GM23338 (cell line): ENCODE data around the gene KDM4B. TPM values are rescaled to one million over a fixed set of nuclear protein-coding genes. Genes with fewer than 3 reads are reported as not detected.

Experiments used
- ATAC-seq: fragments of 200-7000 bp; cut with Tn5 transposase; 3 replicates; pipeline ENCODE4 v1.9.1; 2020
- DNase-seq: peaks from one replicate; pipeline ENCODE4 v3.0.0-alpha.2; 2015; ENCODE audit warnings: low spot score
- H2AFZ ChIP-seq: fragments of 200-600 bp; sonication (generic); 2 replicates; pipeline ENCODE4 v1.8.0; 2016; ENCODE audit warnings: antibody characterized with exemption, mild to moderate bottlenecking, moderate library complexity
- H3F3A ChIP-seq: fragments of 200-600 bp; sonication (generic); replicated peaks from 2 replicates; pipeline ENCODE4 v1.8.0; 2017; ENCODE audit warnings: antibody characterized with exemption, mixed run types, low read depth
- H3K27ac ChIP-seq: fragments of 200-600 bp; sonication (generic); 2 replicates; pipeline ENCODE4 v1.6.1; 2016; ENCODE audit warnings: low read depth
- H3K27me3 ChIP-seq: fragments of 200-600 bp; sonication (generic); 2 replicates; pipeline ENCODE4 v1.8.0; 2016; ENCODE audit warnings: mild to moderate bottlenecking, mixed run types, moderate library complexity; ENCODE audit not compliant: insufficient read depth
- H3K36me3 ChIP-seq: fragments of 200-600 bp; sonication (generic); 2 replicates; pipeline ENCODE4 v1.8.0; 2016; ENCODE audit warnings: mild to moderate bottlenecking; ENCODE audit not compliant: insufficient read depth
- H3K4me1 ChIP-seq: fragments of 200-600 bp; sonication (generic); 2 replicates; pipeline ENCODE4 v1.8.0; 2016; ENCODE audit warnings: mild to moderate bottlenecking, moderate library complexity; ENCODE audit not compliant: insufficient read depth
- H3K4me2 ChIP-seq: fragments of 200-600 bp; sonication (generic); 2 replicates; pipeline ENCODE4 v1.7.1; 2017; ENCODE audit warnings: mixed run types
- H3K4me3 ChIP-seq: fragments of 200-600 bp; sonication (generic); 2 replicates; pipeline ENCODE4 v1.6.1; 2016; ENCODE audit warnings: mixed run types
- H3K79me2 ChIP-seq: fragments of 200-600 bp; sonication (generic); replicated peaks from 2 replicates; pipeline ENCODE4 v1.8.0; 2017; ENCODE audit warnings: mild to moderate bottlenecking; ENCODE audit not compliant: insufficient read depth
- H3K9me2 ChIP-seq: fragments of 200-600 bp; sonication (generic); 2 replicates; pipeline ENCODE4 v1.8.0; 2017; ENCODE audit not compliant: insufficient read depth
- H4K20me1 ChIP-seq: fragments of 200-600 bp; sonication (generic); replicated peaks from 2 replicates; pipeline ENCODE4 v1.8.0; 2017; ENCODE audit warnings: mild to moderate bottlenecking; ENCODE audit not compliant: insufficient read depth
- H3K27ac Mint-ChIP-seq: 2 replicates; pipeline ENCODE4 v1.8.0; 2020; ENCODE audit warnings: inconsistent platforms, mild to moderate bottlenecking, moderate library complexity, mixed read lengths
- H3K27me3 Mint-ChIP-seq: 3 replicates; pipeline ENCODE4 v1.8.0; 2022; ENCODE audit warnings: low read depth, mild to moderate bottlenecking, moderate library complexity, mixed read lengths, inconsistent platforms; ENCODE audit not compliant: insufficient read depth, poor library complexity
- H3K36me3 Mint-ChIP-seq: 3 replicates; pipeline ENCODE4 v1.8.0; 2021; ENCODE audit warnings: low read depth, mild to moderate bottlenecking, inconsistent platforms, moderate library complexity, mixed read lengths
- H3K4me1 Mint-ChIP-seq: 3 replicates; pipeline ENCODE4 v1.8.0; 2020; ENCODE audit warnings: mild to moderate bottlenecking, inconsistent platforms, mixed read lengths
- H3K4me3 Mint-ChIP-seq: 3 replicates; pipeline ENCODE4 v1.8.0; 2021; ENCODE audit warnings: moderate library complexity, mild to moderate bottlenecking, inconsistent platforms, mixed read lengths
- H3K9me3 Mint-ChIP-seq: 3 replicates; pipeline ENCODE4 v1.8.0; 2020; ENCODE audit warnings: moderate library complexity, mild to moderate bottlenecking, inconsistent platforms, mixed read lengths
- CREB1 ChIP-seq: fragments of 250-450 bp; sonication (Bioruptor Pico); IDR thresholded peaks from 2 replicates; pipeline ENCODE4 v1.5.0; 2020; ENCODE audit warnings: low read depth, mild to moderate bottlenecking, moderate library complexity
- EZH2 ChIP-seq: fragments of 200-600 bp; sonication (generic); IDR thresholded peaks from one replicate; pipeline ENCODE4 v1.8.0; 2017; ENCODE audit warnings: antibody characterized with exemption, mild to moderate bottlenecking, low read depth; ENCODE audit not compliant: unreplicated experiment
- EZH2phosphoT487 ChIP-seq: fragments of 200-600 bp; sonication (generic); IDR thresholded peaks from one replicate; pipeline ENCODE4 v1.8.1; 2018; ENCODE audit warnings: antibody characterized with exemption; ENCODE audit not compliant: unreplicated experiment
- JUNB ChIP-seq: IDR thresholded peaks from one replicate; pipeline ENCODE4 v1.6.1; 2016; ENCODE audit warnings: antibody characterized with exemption; ENCODE audit not compliant: unreplicated experiment
- NANOG ChIP-seq: IDR thresholded peaks from 2 replicates; pipeline ENCODE4 v1.6.1; 2016; ENCODE audit warnings: antibody characterized with exemption, borderline replicate concordance
- POLR2AphosphoS5 ChIP-seq: IDR thresholded peaks from 2 replicates; pipeline ENCODE4 v1.6.1; 2016; ENCODE audit warnings: antibody characterized with exemption, low read depth
- STAT1 ChIP-seq: IDR thresholded peaks from one replicate; pipeline ENCODE4 v1.6.1; 2016; ENCODE audit warnings: antibody characterized with exemption; ENCODE audit not compliant: unreplicated experiment
- ZNF114 ChIP-seq: fragments of 250-450 bp; sonication (Bioruptor Pico); IDR thresholded peaks from 2 replicates; pipeline ENCODE4 v1.5.0; 2020; ENCODE audit warnings: mild to moderate bottlenecking, moderate library complexity
- ZNF331 ChIP-seq: fragments of 250-450 bp; sonication (Bioruptor Pico); IDR thresholded peaks from 2 replicates; pipeline ENCODE4 v1.5.0; 2020; ENCODE audit warnings: low read depth, mild to moderate bottlenecking, moderate library complexity
- polyA plus RNA-seq: library from polyadenylated mRNA; unstranded; fragments of >200 nt; fragmentation: Nextera tagmentation; extraction: Ambion mirVana; gene quantifications from 2 replicates; pipeline ENCODE4 v1.2.1, GENCODE V29; 2016
- total RNA-seq: library from RNA; depleted of rRNA; stranded (reverse); fragments of >200 nt; shearing (Covaris generic); gene quantifications from 2 replicates; pipeline ENCODE4 v1.2.3, GENCODE V29; 2014
- TF ChIP-seq, protein P1 (sequence below), 2 experiments: fragments of 200-600 bp in 1 of 2; sonication (generic) in 1 of 2; conservative IDR thresholded peaks; 2 replicates each; pipeline versions ENCODE4 v1.5.1 to v1.6.1; 2016 to 2017; ENCODE audit warnings: antibody characterized with exemption in 2 of 2, low read depth in 2 of 2, mild to moderate bottlenecking in 2 of 2, moderate library complexity in 1 of 2
- TF ChIP-seq, protein P2 (sequence below): IDR thresholded peaks from 2 replicates; pipeline ENCODE4 v1.6.1; 2016; ENCODE audit warnings: antibody characterized with exemption
- TF ChIP-seq, protein P3 (sequence below): fragments of 250-450 bp; sonication (Bioruptor Pico); IDR thresholded peaks from 2 replicates; pipeline ENCODE4 v1.5.0; 2020; ENCODE audit warnings: mild to moderate bottlenecking, moderate library complexity
- TF ChIP-seq, protein P4 (sequence below): IDR thresholded peaks from one replicate; pipeline ENCODE4 v1.6.1; 2018; ENCODE audit warnings: antibody characterized with exemption; ENCODE audit not compliant: unreplicated experiment

Gene KDM4B
- total and polyA plus RNA-seq, 2 experiments from 2014 or later, result 9.1 to 27.6 TPM

DNA sequence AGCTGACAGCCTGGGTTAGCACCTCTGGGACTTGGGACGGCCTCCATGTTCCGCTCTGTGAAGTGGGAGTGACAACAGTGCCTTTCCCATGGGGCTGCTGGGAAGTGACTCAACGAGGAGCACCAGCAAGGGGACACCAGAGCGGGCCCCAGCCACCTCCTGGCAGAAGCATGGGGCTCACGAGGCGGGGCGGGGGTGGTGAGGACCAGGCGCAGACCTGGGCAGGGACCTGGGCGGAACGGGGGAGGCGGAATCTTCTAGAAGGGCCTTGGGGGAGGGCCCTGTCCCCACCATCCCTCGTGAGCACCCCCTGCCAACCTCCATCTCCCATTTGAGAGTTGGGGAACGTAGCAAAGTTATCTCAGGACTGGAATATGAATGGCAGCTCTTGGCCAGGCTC, 37.9 kb downstream of the KDM4B start:
- no peaks in the 10 kb centered on the region; the same call in 2 of the 3 replicates for H3K4me1 Mint-ChIP-seq

More for the DNA sequence above, 37.9 kb downstream of the KDM4B start:
- H3F3A ChIP-seq, result no peaks in the 10 kb centered on the region
- TF ChIP-seq EZH2 (no peak), CREB1 (CRISPR knock-in tag) (no peak), EZH2phosphoT487 (no peak), POLR2AphosphoS5 (no peak), ZNF114 (no peak), NANOG (no peak), STAT1 (no peak), JUNB (no peak), ZNF331 (CRISPR knock-in tag) (no peak)
- TF ChIP-seq, protein P1, sequence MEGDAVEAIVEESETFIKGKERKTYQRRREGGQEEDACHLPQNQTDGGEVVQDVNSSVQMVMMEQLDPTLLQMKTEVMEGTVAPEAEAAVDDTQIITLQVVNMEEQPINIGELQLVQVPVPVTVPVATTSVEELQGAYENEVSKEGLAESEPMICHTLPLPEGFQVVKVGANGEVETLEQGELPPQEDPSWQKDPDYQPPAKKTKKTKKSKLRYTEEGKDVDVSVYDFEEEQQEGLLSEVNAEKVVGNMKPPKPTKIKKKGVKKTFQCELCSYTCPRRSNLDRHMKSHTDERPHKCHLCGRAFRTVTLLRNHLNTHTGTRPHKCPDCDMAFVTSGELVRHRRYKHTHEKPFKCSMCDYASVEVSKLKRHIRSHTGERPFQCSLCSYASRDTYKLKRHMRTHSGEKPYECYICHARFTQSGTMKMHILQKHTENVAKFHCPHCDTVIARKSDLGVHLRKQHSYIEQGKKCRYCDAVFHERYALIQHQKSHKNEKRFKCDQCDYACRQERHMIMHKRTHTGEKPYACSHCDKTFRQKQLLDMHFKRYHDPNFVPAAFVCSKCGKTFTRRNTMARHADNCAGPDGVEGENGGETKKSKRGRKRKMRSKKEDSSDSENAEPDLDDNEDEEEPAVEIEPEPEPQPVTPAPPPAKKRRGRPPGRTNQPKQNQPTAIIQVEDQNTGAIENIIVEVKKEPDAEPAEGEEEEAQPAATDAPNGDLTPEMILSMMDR (conservative IDR thresholded peaks at IDR 0.05; ENCODE audit: low read depth in 2 of 2), result no peak
- TF ChIP-seq, protein P2, sequence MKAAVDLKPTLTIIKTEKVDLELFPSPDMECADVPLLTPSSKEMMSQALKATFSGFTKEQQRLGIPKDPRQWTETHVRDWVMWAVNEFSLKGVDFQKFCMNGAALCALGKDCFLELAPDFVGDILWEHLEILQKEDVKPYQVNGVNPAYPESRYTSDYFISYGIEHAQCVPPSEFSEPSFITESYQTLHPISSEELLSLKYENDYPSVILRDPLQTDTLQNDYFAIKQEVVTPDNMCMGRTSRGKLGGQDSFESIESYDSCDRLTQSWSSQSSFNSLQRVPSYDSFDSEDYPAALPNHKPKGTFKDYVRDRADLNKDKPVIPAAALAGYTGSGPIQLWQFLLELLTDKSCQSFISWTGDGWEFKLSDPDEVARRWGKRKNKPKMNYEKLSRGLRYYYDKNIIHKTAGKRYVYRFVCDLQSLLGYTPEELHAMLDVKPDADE, result no peak
- TF ChIP-seq, protein P3, sequence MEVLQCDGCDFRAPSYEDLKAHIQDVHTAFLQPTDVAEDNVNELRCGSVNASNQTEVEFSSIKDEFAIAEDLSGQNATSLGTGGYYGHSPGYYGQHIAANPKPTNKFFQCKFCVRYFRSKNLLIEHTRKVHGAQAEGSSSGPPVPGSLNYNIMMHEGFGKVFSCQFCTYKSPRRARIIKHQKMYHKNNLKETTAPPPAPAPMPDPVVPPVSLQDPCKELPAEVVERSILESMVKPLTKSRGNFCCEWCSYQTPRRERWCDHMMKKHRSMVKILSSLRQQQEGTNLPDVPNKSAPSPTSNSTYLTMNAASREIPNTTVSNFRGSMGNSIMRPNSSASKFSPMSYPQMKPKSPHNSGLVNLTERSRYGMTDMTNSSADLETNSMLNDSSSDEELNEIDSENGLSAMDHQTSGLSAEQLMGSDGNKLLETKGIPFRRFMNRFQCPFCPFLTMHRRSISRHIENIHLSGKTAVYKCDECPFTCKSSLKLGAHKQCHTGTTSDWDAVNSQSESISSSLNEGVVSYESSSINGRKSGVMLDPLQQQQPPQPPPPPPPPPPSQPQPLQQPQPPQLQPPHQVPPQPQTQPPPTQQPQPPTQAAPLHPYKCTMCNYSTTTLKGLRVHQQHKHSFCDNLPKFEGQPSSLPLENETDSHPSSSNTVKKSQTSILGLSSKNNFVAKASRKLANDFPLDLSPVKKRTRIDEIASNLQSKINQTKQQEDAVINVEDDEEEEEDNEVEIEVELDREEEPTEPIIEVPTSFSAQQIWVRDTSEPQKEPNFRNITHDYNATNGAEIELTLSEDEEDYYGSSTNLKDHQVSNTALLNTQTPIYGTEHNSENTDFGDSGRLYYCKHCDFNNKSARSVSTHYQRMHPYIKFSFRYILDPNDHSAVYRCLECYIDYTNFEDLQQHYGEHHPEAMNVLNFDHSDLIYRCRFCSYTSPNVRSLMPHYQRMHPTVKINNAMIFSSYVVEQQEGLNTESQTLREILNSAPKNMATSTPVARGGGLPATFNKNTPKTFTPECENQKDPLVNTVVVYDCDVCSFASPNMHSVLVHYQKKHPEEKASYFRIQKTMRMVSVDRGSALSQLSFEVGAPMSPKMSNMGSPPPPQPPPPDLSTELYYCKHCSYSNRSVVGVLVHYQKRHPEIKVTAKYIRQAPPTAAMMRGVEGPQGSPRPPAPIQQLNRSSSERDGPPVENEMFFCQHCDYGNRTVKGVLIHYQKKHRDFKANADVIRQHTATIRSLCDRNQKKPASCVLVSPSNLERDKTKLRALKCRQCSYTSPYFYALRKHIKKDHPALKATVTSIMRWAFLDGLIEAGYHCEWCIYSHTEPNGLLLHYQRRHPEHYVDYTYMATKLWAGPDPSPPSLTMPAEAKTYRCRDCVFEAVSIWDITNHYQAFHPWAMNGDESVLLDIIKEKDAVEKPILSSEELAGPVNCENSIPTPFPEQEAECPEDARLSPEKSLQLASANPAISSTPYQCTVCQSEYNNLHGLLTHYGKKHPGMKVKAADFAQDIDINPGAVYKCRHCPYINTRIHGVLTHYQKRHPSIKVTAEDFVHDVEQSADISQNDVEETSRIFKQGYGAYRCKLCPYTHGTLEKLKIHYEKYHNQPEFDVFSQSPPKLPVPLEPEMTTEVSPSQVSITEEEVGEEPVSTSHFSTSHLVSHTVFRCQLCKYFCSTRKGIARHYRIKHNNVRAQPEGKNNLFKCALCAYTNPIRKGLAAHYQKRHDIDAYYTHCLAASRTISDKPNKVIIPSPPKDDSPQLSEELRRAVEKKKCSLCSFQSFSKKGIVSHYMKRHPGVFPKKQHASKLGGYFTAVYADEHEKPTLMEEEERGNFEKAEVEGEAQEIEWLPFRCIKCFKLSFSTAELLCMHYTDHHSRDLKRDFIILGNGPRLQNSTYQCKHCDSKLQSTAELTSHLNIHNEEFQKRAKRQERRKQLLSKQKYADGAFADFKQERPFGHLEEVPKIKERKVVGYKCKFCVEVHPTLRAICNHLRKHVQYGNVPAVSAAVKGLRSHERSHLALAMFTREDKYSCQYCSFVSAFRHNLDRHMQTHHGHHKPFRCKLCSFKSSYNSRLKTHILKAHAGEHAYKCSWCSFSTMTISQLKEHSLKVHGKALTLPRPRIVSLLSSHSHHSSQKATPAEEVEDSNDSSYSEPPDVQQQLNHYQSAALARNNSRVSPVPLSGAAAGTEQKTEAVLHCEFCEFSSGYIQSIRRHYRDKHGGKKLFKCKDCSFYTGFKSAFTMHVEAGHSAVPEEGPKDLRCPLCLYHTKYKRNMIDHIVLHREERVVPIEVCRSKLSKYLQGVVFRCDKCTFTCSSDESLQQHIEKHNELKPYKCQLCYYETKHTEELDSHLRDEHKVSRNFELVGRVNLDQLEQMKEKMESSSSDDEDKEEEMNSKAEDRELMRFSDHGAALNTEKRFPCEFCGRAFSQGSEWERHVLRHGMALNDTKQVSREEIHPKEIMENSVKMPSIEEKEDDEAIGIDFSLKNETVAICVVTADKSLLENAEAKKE (CRISPR knock-in tag), result no peak
- TF ChIP-seq, protein P4, sequence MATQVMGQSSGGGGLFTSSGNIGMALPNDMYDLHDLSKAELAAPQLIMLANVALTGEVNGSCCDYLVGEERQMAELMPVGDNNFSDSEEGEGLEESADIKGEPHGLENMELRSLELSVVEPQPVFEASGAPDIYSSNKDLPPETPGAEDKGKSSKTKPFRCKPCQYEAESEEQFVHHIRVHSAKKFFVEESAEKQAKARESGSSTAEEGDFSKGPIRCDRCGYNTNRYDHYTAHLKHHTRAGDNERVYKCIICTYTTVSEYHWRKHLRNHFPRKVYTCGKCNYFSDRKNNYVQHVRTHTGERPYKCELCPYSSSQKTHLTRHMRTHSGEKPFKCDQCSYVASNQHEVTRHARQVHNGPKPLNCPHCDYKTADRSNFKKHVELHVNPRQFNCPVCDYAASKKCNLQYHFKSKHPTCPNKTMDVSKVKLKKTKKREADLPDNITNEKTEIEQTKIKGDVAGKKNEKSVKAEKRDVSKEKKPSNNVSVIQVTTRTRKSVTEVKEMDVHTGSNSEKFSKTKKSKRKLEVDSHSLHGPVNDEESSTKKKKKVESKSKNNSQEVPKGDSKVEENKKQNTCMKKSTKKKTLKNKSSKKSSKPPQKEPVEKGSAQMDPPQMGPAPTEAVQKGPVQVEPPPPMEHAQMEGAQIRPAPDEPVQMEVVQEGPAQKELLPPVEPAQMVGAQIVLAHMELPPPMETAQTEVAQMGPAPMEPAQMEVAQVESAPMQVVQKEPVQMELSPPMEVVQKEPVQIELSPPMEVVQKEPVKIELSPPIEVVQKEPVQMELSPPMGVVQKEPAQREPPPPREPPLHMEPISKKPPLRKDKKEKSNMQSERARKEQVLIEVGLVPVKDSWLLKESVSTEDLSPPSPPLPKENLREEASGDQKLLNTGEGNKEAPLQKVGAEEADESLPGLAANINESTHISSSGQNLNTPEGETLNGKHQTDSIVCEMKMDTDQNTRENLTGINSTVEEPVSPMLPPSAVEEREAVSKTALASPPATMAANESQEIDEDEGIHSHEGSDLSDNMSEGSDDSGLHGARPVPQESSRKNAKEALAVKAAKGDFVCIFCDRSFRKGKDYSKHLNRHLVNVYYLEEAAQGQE, result no peak
- Mint-ChIP-seq H3K27ac (no peak overlapping the region), H3K27me3 (peaks cover 3% of the 10 kb centered on the region), H3K4me3 (no peak overlapping the region), H3K9me3 (peaks cover 6% of the 10 kb centered on the region; the same call in 2 of the 3 replicates), H3K36me3 (peaks cover 11% of the 10 kb centered on the region)
- H2AFZ ChIP-seq, result no peak overlapping the region
- no peaks in the 10 kb centered on the region for H3K27me3 ChIP-seq
- peaks cover 9% of the 10 kb centered on the region; the same call in 1 of the 2 replicates for H4K20me1 ChIP-seq
- H3K79me2 ChIP-seq, result peaks cover 66% of the 10 kb centered on the region
- no peaks in the 10 kb centered on the region for H3K4me1 ChIP-seq
- no peaks in the 10 kb centered on the region for H3K9me2 ChIP-seq
- H3K4me2 ChIP-seq, result no peak overlapping the region
- no peaks in the 10 kb centered on the region for H3K36me3 ChIP-seq
- no peak overlapping the region for H3K4me3 ChIP-seq
- ATAC-seq (no peak), DNase-seq (no peak)
- H3K27ac ChIP-seq, result no peak overlapping the region
